SK-N-SH treated with all-trans-retinoic acid at 6 μM for 48 hours (cell line): ENCODE data around the gene DGKI.

Experiments
- ATAC-seq: fragments of 200-7000 bp; cut with Tn5 transposase; 3 replicates; pipeline ENCODE4 v1.9.1; 2020; ENCODE audit warnings: mild to moderate bottlenecking, moderate library complexity
- ARNTL ChIP-seq: fragments of 450-650 bp; formaldehyde crosslinking; IDR thresholded peaks from 2 replicates; pipeline ENCODE4 v1.5.0; 2020; ENCODE audit warnings: low read depth, mild to moderate bottlenecking, moderate library complexity, borderline replicate concordance
- BACH2 ChIP-seq: fragments of 250-450 bp; sonication (Bioruptor Pico); IDR thresholded peaks from 2 replicates; pipeline ENCODE4 v1.9.0; 2021; ENCODE audit warnings: mild to moderate bottlenecking, borderline replicate concordance
- CSDC2 ChIP-seq: fragments of 250-450 bp; sonication (Bioruptor Pico); IDR thresholded peaks from 2 replicates; pipeline ENCODE4 v1.5.0; 2020; ENCODE audit warnings: mild to moderate bottlenecking, moderate library complexity
- ISL1 ChIP-seq: fragments of 250-450 bp; sonication (Bioruptor Pico); IDR thresholded peaks from 2 replicates; pipeline ENCODE4 v2.1.2; 2022; ENCODE audit warnings: mild to moderate bottlenecking, moderate library complexity
- OSR1 ChIP-seq: fragments of 250-450 bp; sonication (Bioruptor Pico); IDR thresholded peaks from 2 replicates; pipeline ENCODE4 v1.8.0; 2022; ENCODE audit warnings: moderate library complexity, mild to moderate bottlenecking, inconsistent platforms
- PPARA ChIP-seq: fragments of 250-450 bp; sonication (Bioruptor Pico); IDR thresholded peaks from 2 replicates; pipeline ENCODE4 v1.5.0; 2020; ENCODE audit warnings: mild to moderate bottlenecking, borderline replicate concordance
- RARB ChIP-seq: fragments of 250-450 bp; sonication (Bioruptor Pico); IDR thresholded peaks from 2 replicates; pipeline ENCODE4 v1.8.0; 2021; ENCODE audit warnings: mild to moderate bottlenecking, moderate library complexity
- SNAI2 ChIP-seq: fragments of 250-450 bp; sonication (Bioruptor Pico); IDR thresholded peaks from 2 replicates; pipeline ENCODE4 v1.5.0; 2020; ENCODE audit warnings: mild to moderate bottlenecking, moderate library complexity
- TCF4 ChIP-seq: fragments of 250-450 bp; sonication (Bioruptor Pico); IDR thresholded peaks from 2 replicates; pipeline ENCODE4 v1.8.0; 2021; ENCODE audit warnings: mild to moderate bottlenecking, moderate library complexity, borderline replicate concordance
- TOX ChIP-seq: fragments of 250-450 bp; sonication (Bioruptor Pico); IDR thresholded peaks from 2 replicates; pipeline ENCODE4 v1.8.0; 2021; ENCODE audit warnings: mild to moderate bottlenecking, moderate library complexity, borderline replicate concordance
- ZC3H10 ChIP-seq: fragments of 250-450 bp; sonication (Bioruptor Pico); IDR thresholded peaks from 2 replicates; pipeline ENCODE4 v1.5.1; 2021; ENCODE audit warnings: mild to moderate bottlenecking, moderate library complexity
- ZFP3 ChIP-seq: fragments of 250-450 bp; sonication (Bioruptor Pico); IDR thresholded peaks from 2 replicates; pipeline ENCODE4 v1.5.0; 2020; ENCODE audit warnings: mild to moderate bottlenecking, moderate library complexity
- ZFP30 ChIP-seq: fragments of 450-650 bp; formaldehyde crosslinking; IDR thresholded peaks from 2 replicates; pipeline ENCODE4 v1.5.0; 2022; ENCODE audit warnings: mild to moderate bottlenecking, moderate library complexity
- ZNF565 ChIP-seq: fragments of 450-650 bp; formaldehyde crosslinking; conservative IDR thresholded peaks from 2 replicates; pipeline ENCODE4 v1.5.0; 2020; ENCODE audit warnings: low read depth, mild to moderate bottlenecking, moderate library complexity
- ZNF70 ChIP-seq: fragments of 450-650 bp; formaldehyde crosslinking; IDR thresholded peaks from 2 replicates; pipeline ENCODE4 v1.5.0; 2020; ENCODE audit warnings: mild to moderate bottlenecking, moderate library complexity
- ZNF8 ChIP-seq: fragments of 450-650 bp; formaldehyde crosslinking; IDR thresholded peaks from 2 replicates; pipeline ENCODE4 v1.5.0; 2020; ENCODE audit warnings: mild to moderate bottlenecking, moderate library complexity
- TF ChIP-seq, protein P1 (sequence below): fragments of 250-450 bp; sonication (Bioruptor Pico); IDR thresholded peaks from 2 replicates; pipeline ENCODE4 v1.8.0; 2020; ENCODE audit warnings: mild to moderate bottlenecking, moderate library complexity, borderline replicate concordance
- TF ChIP-seq, protein P2 (sequence below): fragments of 250-450 bp; sonication (Bioruptor Pico); IDR thresholded peaks from 2 replicates; pipeline ENCODE4 v1.5.0; 2020; ENCODE audit warnings: mild to moderate bottlenecking, moderate library complexity
- TF ChIP-seq, protein P3 (sequence below): fragments of 250-450 bp; sonication (Bioruptor Pico); IDR thresholded peaks from 2 replicates; pipeline ENCODE4 v1.8.0; 2021; ENCODE audit warnings: low read depth, mild to moderate bottlenecking, moderate library complexity, borderline replicate concordance
- TF ChIP-seq, protein P4 (sequence below): fragments of 250-450 bp; sonication (Bioruptor Pico); IDR thresholded peaks from 2 replicates; pipeline ENCODE4 v1.5.1; 2021; ENCODE audit warnings: mild to moderate bottlenecking, moderate library complexity
- TF ChIP-seq, protein P5 (sequence below): fragments of 250-450 bp; sonication (Bioruptor Pico); IDR thresholded peaks from 2 replicates; pipeline ENCODE4 v1.5.1; 2020; ENCODE audit warnings: low read depth, mild to moderate bottlenecking, moderate library complexity

The DGKI gene

DNA sequence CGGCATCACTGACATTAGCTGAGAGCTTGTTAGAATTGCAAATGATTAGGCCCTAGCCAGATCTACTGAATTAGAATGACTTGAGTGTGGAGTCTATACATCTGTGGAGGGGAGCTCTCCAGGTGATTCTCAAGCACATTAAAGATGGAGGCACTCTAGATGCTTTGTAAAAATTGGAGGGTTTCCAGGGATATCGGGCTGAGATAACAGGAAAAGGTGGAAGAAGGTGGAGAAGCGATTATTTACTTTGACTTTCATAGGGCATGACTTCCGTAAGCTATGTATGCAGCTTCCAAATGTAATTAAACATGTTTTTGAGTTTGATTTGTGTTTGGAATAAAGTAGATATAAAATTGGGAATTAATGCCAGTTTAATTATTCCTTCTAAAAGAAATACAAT, 268.2 kb downstream of the DGKI start:
- TF ChIP-seq ARNTL (CRISPR knock-in tag) (no peak), TOX (CRISPR knock-in tag) (no peak), TCF4 (CRISPR knock-in tag) (no peak), CSDC2 (CRISPR knock-in tag) (no peak), RARB (CRISPR knock-in tag) (no peak), ZNF70 (CRISPR knock-in tag) (no peak), ZFP3 (CRISPR knock-in tag) (no peak), ZNF8 (CRISPR knock-in tag) (no peak), BACH2 (CRISPR knock-in tag) (no peak), ZFP30 (CRISPR knock-in tag) (no peak), PPARA (no peak), ZC3H10 (CRISPR knock-in tag) (no peak), SNAI2 (no peak)
- TF ChIP-seq, protein P1, sequence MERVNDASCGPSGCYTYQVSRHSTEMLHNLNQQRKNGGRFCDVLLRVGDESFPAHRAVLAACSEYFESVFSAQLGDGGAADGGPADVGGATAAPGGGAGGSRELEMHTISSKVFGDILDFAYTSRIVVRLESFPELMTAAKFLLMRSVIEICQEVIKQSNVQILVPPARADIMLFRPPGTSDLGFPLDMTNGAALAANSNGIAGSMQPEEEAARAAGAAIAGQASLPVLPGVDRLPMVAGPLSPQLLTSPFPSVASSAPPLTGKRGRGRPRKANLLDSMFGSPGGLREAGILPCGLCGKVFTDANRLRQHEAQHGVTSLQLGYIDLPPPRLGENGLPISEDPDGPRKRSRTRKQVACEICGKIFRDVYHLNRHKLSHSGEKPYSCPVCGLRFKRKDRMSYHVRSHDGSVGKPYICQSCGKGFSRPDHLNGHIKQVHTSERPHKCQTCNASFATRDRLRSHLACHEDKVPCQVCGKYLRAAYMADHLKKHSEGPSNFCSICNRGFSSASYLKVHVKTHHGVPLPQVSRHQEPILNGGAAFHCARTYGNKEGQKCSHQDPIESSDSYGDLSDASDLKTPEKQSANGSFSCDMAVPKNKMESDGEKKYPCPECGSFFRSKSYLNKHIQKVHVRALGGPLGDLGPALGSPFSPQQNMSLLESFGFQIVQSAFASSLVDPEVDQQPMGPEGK (CRISPR knock-in tag): no peak
- TF ChIP-seq, protein P2, sequence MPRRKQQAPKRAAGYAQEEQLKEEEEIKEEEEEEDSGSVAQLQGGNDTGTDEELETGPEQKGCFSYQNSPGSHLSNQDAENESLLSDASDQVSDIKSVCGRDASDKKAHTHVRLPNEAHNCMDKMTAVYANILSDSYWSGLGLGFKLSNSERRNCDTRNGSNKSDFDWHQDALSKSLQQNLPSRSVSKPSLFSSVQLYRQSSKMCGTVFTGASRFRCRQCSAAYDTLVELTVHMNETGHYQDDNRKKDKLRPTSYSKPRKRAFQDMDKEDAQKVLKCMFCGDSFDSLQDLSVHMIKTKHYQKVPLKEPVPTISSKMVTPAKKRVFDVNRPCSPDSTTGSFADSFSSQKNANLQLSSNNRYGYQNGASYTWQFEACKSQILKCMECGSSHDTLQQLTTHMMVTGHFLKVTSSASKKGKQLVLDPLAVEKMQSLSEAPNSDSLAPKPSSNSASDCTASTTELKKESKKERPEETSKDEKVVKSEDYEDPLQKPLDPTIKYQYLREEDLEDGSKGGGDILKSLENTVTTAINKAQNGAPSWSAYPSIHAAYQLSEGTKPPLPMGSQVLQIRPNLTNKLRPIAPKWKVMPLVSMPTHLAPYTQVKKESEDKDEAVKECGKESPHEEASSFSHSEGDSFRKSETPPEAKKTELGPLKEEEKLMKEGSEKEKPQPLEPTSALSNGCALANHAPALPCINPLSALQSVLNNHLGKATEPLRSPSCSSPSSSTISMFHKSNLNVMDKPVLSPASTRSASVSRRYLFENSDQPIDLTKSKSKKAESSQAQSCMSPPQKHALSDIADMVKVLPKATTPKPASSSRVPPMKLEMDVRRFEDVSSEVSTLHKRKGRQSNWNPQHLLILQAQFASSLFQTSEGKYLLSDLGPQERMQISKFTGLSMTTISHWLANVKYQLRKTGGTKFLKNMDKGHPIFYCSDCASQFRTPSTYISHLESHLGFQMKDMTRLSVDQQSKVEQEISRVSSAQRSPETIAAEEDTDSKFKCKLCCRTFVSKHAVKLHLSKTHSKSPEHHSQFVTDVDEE: no peak
- TF ChIP-seq, protein P3, sequence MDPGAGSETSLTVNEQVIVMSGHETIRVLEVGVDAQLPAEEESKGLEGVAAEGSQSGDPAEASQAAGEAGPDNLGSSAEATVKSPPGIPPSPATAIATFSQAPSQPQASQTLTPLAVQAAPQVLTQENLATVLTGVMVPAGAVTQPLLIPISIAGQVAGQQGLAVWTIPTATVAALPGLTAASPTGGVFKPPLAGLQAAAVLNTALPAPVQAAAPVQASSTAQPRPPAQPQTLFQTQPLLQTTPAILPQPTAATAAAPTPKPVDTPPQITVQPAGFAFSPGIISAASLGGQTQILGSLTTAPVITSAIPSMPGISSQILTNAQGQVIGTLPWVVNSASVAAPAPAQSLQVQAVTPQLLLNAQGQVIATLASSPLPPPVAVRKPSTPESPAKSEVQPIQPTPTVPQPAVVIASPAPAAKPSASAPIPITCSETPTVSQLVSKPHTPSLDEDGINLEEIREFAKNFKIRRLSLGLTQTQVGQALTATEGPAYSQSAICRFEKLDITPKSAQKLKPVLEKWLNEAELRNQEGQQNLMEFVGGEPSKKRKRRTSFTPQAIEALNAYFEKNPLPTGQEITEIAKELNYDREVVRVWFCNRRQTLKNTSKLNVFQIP (CRISPR knock-in tag): no peak
- TF ChIP-seq, protein P4, sequence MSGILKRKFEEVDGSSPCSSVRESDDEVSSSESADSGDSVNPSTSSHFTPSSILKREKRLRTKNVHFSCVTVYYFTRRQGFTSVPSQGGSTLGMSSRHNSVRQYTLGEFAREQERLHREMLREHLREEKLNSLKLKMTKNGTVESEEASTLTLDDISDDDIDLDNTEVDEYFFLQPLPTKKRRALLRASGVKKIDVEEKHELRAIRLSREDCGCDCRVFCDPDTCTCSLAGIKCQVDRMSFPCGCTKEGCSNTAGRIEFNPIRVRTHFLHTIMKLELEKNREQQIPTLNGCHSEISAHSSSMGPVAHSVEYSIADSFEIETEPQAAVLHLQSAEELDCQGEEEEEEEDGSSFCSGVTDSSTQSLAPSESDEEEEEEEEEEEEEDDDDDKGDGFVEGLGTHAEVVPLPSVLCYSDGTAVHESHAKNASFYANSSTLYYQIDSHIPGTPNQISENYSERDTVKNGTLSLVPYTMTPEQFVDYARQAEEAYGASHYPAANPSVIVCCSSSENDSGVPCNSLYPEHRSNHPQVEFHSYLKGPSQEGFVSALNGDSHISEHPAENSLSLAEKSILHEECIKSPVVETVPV (CRISPR knock-in tag): no peak
- TF ChIP-seq, protein P5, sequence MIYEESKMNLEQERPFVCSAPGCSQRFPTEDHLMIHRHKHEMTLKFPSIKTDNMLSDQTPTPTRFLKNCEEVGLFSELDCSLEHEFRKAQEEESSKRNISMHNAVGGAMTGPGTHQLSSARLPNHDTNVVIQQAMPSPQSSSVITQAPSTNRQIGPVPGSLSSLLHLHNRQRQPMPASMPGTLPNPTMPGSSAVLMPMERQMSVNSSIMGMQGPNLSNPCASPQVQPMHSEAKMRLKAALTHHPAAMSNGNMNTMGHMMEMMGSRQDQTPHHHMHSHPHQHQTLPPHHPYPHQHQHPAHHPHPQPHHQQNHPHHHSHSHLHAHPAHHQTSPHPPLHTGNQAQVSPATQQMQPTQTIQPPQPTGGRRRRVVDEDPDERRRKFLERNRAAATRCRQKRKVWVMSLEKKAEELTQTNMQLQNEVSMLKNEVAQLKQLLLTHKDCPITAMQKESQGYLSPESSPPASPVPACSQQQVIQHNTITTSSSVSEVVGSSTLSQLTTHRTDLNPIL: no peak
- TF ChIP-seq, all 23 proteins: peak for 0
- ATAC-seq: no peak

DNA sequence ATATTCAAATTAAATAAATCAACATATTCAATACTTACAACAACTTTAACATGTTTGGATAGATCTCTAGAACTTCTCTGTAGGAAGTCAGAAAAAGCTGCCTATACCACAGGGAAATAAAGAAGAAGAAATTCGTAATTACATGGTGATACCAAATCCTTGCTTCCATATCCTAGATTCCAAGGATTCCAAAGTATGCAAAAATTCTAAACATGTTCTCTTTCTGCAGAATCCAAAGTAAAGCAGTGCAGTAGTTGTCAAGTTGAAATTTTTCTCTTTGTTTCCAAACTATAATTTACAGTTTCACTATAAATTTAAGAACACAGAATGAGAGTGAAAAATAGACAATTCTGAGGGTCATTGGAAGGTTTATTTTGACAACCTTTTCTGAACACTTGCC, 269.6 kb downstream of the DGKI start:
- TF ChIP-seq, protein P2: no peak
- TF ChIP-seq ZNF565 (CRISPR knock-in tag): no peak
- peak; percentile 52 for TF ChIP-seq ISL1 (CRISPR knock-in tag)
- TF ChIP-seq, protein P5: no peak
- no peak for TF ChIP-seq ZFP3 (CRISPR knock-in tag)
- no peak for TF ChIP-seq OSR1 (CRISPR knock-in tag)
- no peak for TF ChIP-seq ZC3H10 (CRISPR knock-in tag)
- peak; percentile 29; the same call in 1 of the 3 replicates for ATAC-seq
